Stomach (tissue), 4 donors: ENCODE data around the gene LONRF2.

Source experiments
- POLR2AphosphoS5 ChIP-seq, 3 donors: sonication (generic); formaldehyde crosslinking; IDR thresholded peaks; one replicate each; pipeline ENCODE4 v1.6.1; 2016; ENCODE audit warnings: antibody characterized with exemption in 3 of 3
- TF ChIP-seq, protein P1 (sequence below), 7 experiments: fragments of 450-650 bp in 4 of 7; fragments of 200-600 bp in 3 of 7; sonication (generic) in 3 of 7; IDR thresholded peaks; one replicate each; pipeline ENCODE4 v1.5.1; 2016 to 2019; ENCODE audit warnings: antibody characterized with exemption in 7 of 7, control low read depth in 2 of 7, mild to moderate bottlenecking in 1 of 7

DNA sequence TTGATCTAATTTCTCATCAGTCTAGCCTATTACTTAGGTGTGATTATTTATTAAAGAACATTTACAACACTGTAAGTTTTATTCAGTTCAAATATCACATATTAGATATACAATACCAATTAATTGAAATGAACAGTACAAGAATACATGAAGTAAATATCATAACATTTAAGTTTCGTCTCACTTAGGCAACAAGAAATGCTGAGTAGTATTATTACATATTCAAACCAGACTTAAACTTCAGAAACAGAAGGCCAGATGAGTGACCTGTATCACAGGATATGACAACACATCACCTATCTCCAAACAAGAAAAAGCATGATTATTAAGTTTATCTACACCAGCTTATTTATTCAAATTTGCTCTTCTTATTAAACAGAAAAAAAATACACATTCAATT lies 48.9 kb downstream of the LONRF2 start:
- no peak for TF ChIP-seq POLR2AphosphoS5 (IDR thresholded peaks at IDR 0.05)
- TF ChIP-seq, protein P1, sequence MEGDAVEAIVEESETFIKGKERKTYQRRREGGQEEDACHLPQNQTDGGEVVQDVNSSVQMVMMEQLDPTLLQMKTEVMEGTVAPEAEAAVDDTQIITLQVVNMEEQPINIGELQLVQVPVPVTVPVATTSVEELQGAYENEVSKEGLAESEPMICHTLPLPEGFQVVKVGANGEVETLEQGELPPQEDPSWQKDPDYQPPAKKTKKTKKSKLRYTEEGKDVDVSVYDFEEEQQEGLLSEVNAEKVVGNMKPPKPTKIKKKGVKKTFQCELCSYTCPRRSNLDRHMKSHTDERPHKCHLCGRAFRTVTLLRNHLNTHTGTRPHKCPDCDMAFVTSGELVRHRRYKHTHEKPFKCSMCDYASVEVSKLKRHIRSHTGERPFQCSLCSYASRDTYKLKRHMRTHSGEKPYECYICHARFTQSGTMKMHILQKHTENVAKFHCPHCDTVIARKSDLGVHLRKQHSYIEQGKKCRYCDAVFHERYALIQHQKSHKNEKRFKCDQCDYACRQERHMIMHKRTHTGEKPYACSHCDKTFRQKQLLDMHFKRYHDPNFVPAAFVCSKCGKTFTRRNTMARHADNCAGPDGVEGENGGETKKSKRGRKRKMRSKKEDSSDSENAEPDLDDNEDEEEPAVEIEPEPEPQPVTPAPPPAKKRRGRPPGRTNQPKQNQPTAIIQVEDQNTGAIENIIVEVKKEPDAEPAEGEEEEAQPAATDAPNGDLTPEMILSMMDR (IDR thresholded peaks at IDR 0.05) = no peak
